Stimulated activated naive CD8-positive, alpha-beta T cell treated with anti-CD3 and anti-CD28 coated beads, Interleukin-15, Interleukin-2, amounts not matched to agents 100 ng/mL and 50 ng/mL, for 24 hours (primary cell): ENCODE results near the gene RERE.

ENCODE experiments used
- H3K27ac Mint-ChIP-seq: one replicate; pipeline ENCODE4 v1.8.0; 2021; ENCODE audit warnings: mild to moderate bottlenecking, mixed read lengths
- H3K27me3 Mint-ChIP-seq: one replicate; pipeline ENCODE4 v1.8.0; 2021; ENCODE audit warnings: mixed read lengths
- H3K36me3 Mint-ChIP-seq: one replicate; pipeline ENCODE4 v1.8.0; 2021; ENCODE audit warnings: low read depth, mixed read lengths
- H3K4me1 Mint-ChIP-seq: one replicate; pipeline ENCODE4 v1.8.0; 2021; ENCODE audit warnings: low read depth, mixed read lengths
- H3K4me3 Mint-ChIP-seq: one replicate; pipeline ENCODE4 v1.8.0; 2021; ENCODE audit warnings: mild to moderate bottlenecking, mixed read lengths
- H3K9me3 Mint-ChIP-seq: one replicate; pipeline ENCODE4 v1.8.0; 2021; ENCODE audit warnings: mixed read lengths

Gene RERE

GRCh38 chr1:8419172-8419571 lies 398.3 kb downstream of the RERE start:
- no peak overlapping the region for H3K27ac Mint-ChIP-seq
- H3K27me3 Mint-ChIP-seq, result no peaks in the 10 kb centered on the region
- no peaks in the 10 kb centered on the region for H3K9me3 Mint-ChIP-seq
- peaks cover 17% of the 10 kb centered on the region for H3K36me3 Mint-ChIP-seq
- peaks cover 20% of the 10 kb centered on the region for H3K4me1 Mint-ChIP-seq
- no peak overlapping the region for H3K4me3 Mint-ChIP-seq

DNA sequence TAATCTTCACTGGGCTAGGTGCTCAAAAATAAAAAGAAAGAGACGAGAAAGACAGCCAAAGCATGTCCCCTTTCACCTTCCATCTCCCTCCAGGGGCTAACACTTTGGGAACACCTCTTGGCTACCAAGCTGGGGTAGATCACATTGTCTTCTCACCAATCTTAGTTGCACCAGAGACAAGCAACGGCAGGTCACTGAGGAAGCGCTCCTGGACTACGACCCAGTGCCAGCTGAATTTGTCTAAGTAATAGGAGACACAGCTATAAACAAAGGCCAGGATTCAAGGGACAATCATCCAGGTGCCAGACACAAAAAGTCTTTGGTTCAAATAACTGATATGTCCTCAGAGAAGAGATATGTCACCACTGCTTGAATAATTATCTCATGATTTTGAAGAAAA lies 399.1 kb downstream of the RERE start:
- Mint-ChIP-seq H3K4me1 (peaks cover 19% of the 10 kb centered on the region), H3K4me3 (no peak overlapping the region), H3K9me3 (no peaks in the 10 kb centered on the region), H3K36me3 (peaks cover 17% of the 10 kb centered on the region), H3K27ac (no peak overlapping the region), H3K27me3 (no peaks in the 10 kb centered on the region)

DNA sequence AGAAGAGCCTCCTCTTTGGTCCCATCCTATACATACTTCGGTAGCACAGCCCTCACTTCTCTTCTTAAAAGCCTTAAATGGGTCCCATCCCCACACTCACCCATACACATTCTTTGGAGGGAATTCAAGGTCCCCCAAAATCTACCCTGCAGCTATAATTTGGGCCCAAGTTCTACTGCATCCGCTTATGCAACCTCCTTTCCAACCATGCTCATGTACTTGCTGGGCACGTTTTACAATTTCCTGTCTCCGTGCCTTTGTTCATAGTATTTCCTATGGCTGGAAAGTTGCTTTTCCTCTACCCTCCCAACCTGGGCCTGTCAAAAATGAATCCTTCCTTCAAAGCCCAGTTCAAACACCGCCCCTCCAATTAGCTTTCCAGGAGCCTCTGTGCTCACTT lies 399.8 kb downstream of the RERE start:
- Mint-ChIP-seq H3K27me3 (no peaks in the 10 kb centered on the region), H3K27ac (no peak overlapping the region), H3K4me1 (peaks cover 24% of the 10 kb centered on the region), H3K4me3 (no peak overlapping the region), H3K36me3 (peaks cover 17% of the 10 kb centered on the region), H3K9me3 (no peaks in the 10 kb centered on the region)

- no peaks in the 10 kb centered on the region for H3K27me3 Mint-ChIP-seq
- H3K36me3 Mint-ChIP-seq, result peaks cover 22% of the 10 kb centered on the region
- H3K27ac Mint-ChIP-seq, result no peak overlapping the region
- no peak overlapping the region for H3K4me3 Mint-ChIP-seq
- no peaks in the 10 kb centered on the region for H3K9me3 Mint-ChIP-seq
- H3K4me1 Mint-ChIP-seq, result peaks cover 31% of the 10 kb centered on the region
Measured at GRCh38 chr1:8416881-8417280, 400.6 kb downstream of the RERE start.

- no peaks in the 10 kb centered on the region for H3K27me3 Mint-ChIP-seq
- H3K27ac Mint-ChIP-seq, result no peak overlapping the region
- H3K4me1 Mint-ChIP-seq, result peaks cover 36% of the 10 kb centered on the region
- peaks cover 26% of the 10 kb centered on the region for H3K36me3 Mint-ChIP-seq
- H3K4me3 Mint-ChIP-seq, result no peak overlapping the region
- H3K9me3 Mint-ChIP-seq, result no peaks in the 10 kb centered on the region
Measured at GRCh38 chr1:8415526-8416278, 401.7 kb downstream of the RERE start.

DNA sequence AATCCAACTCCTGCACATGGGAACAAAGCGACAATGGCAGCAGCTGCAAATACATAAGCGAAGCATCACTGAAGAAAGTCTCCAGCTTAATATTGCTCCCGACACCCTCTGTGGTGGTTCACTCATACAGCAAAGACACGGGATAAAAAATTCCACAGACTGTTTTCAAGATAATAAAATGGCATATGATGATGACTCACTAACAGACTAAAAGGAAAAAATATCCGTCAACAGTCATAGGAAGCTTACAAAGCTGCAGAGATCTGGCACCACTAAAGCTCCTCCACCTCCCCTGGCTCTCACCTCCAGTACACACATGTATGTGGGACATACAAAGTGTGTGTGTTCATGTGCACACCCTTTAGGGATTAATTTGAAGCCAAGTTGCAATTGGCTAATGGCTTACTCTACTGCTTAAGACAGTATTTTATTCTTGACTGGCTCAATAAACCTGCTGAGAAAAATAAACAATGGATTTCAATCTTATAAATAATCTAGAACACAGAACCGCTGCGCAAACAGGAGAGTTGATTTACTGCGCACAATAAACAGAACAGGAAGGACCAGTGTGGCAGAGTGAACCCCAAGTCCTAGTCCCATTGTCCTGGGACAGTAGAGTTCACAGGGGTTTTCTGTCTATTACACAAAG lies 405.1 kb downstream of the RERE start:
- H3K4me3 Mint-ChIP-seq, result no peak overlapping the region
- no peak overlapping the region for H3K27ac Mint-ChIP-seq
- H3K9me3 Mint-ChIP-seq, result no peaks in the 10 kb centered on the region
- H3K4me1 Mint-ChIP-seq, result peaks cover 63% of the 10 kb centered on the region
- H3K27me3 Mint-ChIP-seq, result no peaks in the 10 kb centered on the region
- peaks cover 35% of the 10 kb centered on the region for H3K36me3 Mint-ChIP-seq

DNA sequence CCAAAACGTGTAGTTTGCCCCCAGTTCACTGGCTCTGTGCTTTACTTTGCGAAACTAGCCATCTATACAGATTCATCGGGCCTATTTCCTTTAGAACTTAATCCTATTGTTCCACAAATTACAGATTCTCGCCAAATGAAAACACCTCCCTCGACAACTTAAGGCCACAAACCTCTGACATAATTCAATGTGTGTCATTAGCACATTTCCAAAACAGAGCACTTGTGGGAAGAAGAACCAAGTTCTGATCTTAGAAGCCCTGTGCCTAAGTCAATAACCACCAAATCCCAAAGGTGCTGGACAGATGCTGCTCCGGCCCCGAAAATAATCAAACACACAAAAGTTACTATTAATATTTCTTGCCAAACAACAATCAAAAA lies 405.6 kb downstream of the RERE start:
- Mint-ChIP-seq H3K27ac (no peak overlapping the region), H3K27me3 (no peaks in the 10 kb centered on the region), H3K4me1 (peaks cover 63% of the 10 kb centered on the region), H3K9me3 (no peaks in the 10 kb centered on the region), H3K4me3 (no peak overlapping the region), H3K36me3 (peaks cover 40% of the 10 kb centered on the region)

DNA sequence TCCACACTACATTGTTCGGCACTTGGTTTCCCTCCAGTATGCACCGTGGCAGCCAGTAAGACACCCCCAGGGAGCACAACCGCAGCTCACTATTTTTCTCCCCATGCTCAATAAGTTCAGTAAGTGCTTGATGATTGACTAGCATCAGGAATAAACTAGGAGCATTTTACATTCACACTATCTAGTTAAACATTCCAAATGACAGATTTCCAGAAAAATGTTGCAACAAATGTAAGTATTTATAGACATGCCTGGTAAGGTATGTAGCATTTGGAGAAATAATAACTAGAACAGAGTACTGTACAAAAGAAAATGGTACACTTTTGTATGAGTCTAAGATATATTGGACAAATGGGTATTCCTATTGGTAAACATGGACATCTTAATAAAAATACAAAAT lies 406.6 kb downstream of the RERE start:
- Mint-ChIP-seq H3K9me3 (no peaks in the 10 kb centered on the region), H3K36me3 (peaks cover 44% of the 10 kb centered on the region), H3K27ac (no peak overlapping the region)

GRCh38 chr1:8409606-8410005 lies 407.8 kb downstream of the RERE start:
- Mint-ChIP-seq H3K4me3 (no peak overlapping the region), H3K27me3 (no peaks in the 10 kb centered on the region), H3K27ac (no peak overlapping the region), H3K36me3 (peaks cover 38% of the 10 kb centered on the region), H3K9me3 (no peaks in the 10 kb centered on the region), H3K4me1 (peaks cover 60% of the 10 kb centered on the region)

More for the DNA sequence above, 406.6 kb downstream of the RERE start:
- no peak overlapping the region for H3K4me3 Mint-ChIP-seq
- peaks cover 61% of the 10 kb centered on the region for H3K4me1 Mint-ChIP-seq
- H3K27me3 Mint-ChIP-seq, result no peaks in the 10 kb centered on the region

GRCh38 chr1:8409106-8409505 lies 408.3 kb downstream of the RERE start:
- peaks cover 63% of the 10 kb centered on the region for H3K4me1 Mint-ChIP-seq
- peaks cover 38% of the 10 kb centered on the region for H3K36me3 Mint-ChIP-seq
- H3K27me3 Mint-ChIP-seq, result no peaks in the 10 kb centered on the region
- no peaks in the 10 kb centered on the region for H3K9me3 Mint-ChIP-seq
- peak overlapping the region; percentile 13 for H3K27ac Mint-ChIP-seq
- peak overlapping the region; percentile 50 for H3K4me3 Mint-ChIP-seq

DNA sequence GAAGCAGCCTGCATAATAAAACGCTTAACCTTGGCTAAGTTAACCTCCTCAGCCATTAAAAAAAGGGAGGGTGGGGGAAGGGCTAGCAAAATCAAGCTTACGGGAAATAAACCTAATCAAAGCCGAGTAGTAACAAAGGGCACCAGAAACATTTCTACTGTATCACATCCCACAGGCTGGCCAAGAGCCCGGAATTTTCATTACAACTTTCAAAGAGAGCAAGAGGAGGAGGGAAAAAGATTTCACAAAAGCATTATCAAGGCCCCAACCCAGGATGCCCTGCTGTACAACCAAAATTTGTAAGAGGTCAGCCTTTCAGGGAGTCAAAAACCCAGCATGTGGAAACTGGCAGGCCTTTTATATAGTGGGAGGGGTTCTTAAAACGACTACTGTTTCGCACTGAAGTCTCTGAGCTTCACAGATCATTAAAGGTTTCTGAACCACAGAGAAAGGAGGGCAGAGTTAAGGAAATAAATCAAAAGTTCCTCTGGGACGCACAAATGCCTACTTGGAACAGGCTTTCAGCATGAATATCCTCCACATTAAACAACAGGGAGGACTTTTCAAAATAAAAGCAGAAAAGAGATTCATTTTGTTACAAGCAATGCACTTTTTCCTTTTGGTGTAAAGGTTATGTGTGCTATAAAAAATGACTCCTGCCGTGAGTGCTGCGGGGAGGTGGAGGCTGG lies 409.1 kb downstream of the RERE start:
- Mint-ChIP-seq H3K27ac (peak overlapping the region; percentile 13), H3K36me3 (peaks cover 38% of the 10 kb centered on the region), H3K4me3 (no peak overlapping the region), H3K9me3 (no peaks in the 10 kb centered on the region), H3K4me1 (peaks cover 63% of the 10 kb centered on the region), H3K27me3 (no peaks in the 10 kb centered on the region)

GRCh38 chr1:8407652-8408051 lies 409.8 kb downstream of the RERE start:
- no peak overlapping the region for H3K27ac Mint-ChIP-seq

GRCh38 chr1:8406960-8407359 lies 410.5 kb downstream of the RERE start:
- Mint-ChIP-seq H3K36me3 (peaks cover 42% of the 10 kb centered on the region), H3K4me3 (no peak overlapping the region), H3K27me3 (no peaks in the 10 kb centered on the region), H3K4me1 (peaks cover 52% of the 10 kb centered on the region), H3K27ac (no peak overlapping the region), H3K9me3 (no peaks in the 10 kb centered on the region)

More at GRCh38 chr1:8407652-8408051, 409.8 kb downstream of the RERE start:
- H3K9me3 Mint-ChIP-seq, result no peaks in the 10 kb centered on the region
- H3K27me3 Mint-ChIP-seq, result no peaks in the 10 kb centered on the region
- no peak overlapping the region for H3K4me3 Mint-ChIP-seq
- H3K4me1 Mint-ChIP-seq, result peaks cover 59% of the 10 kb centered on the region
- H3K36me3 Mint-ChIP-seq, result peaks cover 39% of the 10 kb centered on the region

- H3K4me1 Mint-ChIP-seq, result peaks cover 49% of the 10 kb centered on the region
- peaks cover 40% of the 10 kb centered on the region for H3K36me3 Mint-ChIP-seq
- H3K9me3 Mint-ChIP-seq, result no peaks in the 10 kb centered on the region
Measured at GRCh38 chr1:8406011-8406410, 411.4 kb downstream of the RERE start.

More at GRCh38 chr1:8406011-8406410, 411.4 kb downstream of the RERE start:
- Mint-ChIP-seq H3K27ac (no peak overlapping the region), H3K4me3 (no peak overlapping the region), H3K27me3 (no peaks in the 10 kb centered on the region)
